HG02840 (cell line): Measurements from ENCODE around the gene FGR.
"Not testable (repeated sequence)": the region's sequence is repeated elsewhere in the genome, so short reads cannot be mapped to it uniquely, and the experiment has no call there.

Experiments used
- ATAC-seq: cut with Tn5 transposase; IDR thresholded peaks from one replicate; pipeline ENCODE4 v1.9.1; 2021; ENCODE audit warnings: mild to moderate bottlenecking, moderate library complexity, moderate number of reproducible peaks; ENCODE audit not compliant: unreplicated experiment, low FRiP score

Gene FGR

DNA sequence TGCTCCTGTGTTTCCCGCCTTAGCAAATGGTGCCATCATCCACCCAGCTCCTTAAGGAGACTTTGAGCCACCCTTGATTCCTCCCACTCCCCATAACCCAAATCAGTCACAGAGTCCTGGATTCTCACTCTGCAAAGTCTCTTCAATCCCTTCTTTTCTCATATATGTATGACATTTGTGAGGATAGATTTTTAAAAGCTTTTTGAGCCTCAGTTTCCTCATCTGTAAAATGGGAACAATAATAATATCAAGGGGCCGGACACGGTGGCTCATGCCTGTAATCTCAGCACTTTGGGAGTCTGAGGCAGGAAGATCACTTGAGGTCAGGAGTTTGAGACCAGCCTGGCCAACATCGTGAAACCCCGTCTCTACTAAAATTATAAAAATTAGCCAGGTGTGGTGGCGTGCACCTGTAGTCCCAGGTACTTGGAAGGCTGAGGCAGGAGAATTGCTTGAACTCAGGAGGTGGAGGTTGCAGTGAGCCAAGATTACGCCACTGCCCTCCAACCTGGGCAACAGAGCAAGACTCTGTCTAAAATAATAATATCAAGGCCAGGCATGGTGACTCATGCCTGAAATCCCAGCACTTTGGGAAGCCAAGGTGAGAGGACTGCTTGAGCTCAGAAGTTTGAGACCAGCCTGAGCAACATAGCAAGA is 15.1 kb downstream of the FGR start:
- ATAC-seq: not testable (repeated sequence)

DNA sequence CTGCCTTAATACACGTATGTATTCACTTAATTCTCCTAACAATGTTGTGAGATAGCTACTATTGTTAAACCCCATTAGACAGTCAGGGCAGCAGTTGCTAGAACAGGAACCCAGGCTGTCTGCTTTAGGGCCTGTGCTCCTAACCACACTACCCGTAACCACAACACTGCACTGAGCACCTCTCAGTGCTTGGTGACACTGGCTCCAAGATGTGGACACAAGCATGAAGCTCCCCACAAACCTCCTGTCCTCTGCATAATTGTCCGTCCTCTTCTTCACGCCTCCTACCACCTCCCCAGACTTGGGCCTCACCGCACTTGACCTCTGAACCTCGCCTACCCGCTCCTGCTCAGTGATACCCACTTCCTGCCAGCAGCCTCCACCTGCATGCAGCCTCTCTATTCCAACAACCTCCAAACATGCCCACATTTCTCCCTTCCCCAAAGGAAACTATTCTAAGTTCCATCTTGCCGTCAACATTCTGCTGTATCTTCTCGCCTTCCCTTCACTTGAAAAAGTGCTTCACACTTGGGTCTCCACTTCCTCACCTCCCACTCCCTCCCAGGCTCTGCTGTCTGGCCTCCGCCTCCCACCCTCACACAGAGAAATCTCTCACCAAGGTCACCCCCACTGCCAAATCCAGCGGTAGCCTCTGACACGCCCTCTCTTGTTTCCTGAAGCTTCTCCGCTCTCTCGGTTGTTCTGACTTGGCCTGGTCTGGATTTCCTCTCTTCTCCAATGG is 16.5 kb downstream of the FGR start:
- ATAC-seq: no peak

DNA sequence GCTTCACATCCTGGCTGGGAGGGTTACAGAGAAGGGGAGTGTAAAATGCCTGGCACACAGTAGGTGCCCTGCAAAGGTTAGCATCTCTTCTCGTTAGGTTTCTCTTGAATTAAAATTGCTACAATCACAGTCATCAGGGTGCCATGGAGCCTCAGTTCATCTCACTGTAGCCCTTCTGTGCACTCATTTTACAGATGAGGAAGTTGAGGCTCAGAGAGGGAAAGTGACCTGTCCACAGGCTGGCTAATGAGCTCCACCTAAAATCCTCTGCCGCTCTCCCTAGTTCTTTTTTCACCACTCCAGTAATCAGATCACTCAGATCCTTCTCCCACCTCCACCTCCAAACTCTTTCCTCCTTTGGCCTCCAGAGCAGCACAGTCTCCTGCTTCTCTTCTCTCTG is 17.6 kb downstream of the FGR start:
- no peak for ATAC-seq

DNA sequence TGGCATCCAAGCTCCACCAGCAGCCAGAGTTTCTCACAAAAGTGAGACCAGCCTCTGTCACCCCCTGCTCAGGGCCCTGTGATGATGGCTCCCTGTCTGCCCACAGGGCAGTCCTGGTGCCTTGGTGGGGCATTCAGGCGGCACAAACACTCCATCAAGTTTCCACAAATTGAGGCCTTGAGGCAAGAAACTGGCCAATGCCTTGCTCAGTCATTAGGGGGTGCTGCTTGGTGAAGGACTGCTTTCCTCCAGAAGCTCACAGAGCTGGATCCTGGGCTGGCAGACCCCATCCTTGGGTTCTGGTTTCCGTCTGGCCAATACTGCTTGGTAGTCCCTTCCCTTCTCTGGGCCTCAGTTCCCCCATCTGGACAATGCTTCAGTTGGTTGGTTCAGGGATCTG is 18.5 kb downstream of the FGR start:
- ATAC-seq: no peak

DNA sequence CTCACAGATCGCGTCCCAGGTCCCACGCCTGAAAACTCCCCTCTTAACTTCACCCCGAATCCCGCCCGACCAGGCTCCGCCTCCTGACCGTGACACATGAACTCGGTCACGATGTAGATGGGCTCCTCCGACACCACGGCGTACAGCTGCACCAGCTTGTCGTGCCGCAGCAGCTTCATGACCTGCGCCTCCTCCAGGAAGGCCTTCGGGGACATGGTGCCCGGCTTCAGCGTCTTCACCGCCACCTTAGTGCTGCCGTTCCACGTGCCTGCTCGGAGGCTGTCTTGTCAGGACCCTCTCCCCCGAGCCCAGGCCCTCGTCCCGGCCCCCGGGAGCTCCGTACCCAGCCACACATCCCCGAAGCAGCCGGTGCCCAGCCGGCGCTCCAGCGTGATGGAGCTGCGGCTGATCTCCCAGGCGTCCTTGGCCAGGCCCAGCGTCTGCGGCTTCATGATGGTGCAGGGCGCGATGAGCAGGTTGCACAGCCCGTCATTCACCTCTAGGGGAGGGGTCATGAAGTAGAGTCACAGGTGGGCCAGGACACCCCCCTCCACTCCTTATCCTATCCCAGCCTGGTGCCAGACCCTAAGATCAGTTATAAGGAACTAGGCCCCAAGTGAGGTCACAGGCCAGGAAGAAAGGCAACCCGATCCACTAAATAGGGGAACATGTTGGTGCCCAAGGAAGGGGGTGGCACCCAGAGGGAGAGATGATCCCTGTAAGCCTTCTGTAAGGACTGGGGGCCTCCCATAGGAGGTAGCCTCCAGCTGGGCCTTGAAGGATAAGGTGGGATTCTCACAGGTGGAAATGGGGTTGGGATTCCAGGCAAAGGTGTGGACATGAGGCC is 19.4 kb downstream of the FGR start:
- no peak for ATAC-seq

DNA sequence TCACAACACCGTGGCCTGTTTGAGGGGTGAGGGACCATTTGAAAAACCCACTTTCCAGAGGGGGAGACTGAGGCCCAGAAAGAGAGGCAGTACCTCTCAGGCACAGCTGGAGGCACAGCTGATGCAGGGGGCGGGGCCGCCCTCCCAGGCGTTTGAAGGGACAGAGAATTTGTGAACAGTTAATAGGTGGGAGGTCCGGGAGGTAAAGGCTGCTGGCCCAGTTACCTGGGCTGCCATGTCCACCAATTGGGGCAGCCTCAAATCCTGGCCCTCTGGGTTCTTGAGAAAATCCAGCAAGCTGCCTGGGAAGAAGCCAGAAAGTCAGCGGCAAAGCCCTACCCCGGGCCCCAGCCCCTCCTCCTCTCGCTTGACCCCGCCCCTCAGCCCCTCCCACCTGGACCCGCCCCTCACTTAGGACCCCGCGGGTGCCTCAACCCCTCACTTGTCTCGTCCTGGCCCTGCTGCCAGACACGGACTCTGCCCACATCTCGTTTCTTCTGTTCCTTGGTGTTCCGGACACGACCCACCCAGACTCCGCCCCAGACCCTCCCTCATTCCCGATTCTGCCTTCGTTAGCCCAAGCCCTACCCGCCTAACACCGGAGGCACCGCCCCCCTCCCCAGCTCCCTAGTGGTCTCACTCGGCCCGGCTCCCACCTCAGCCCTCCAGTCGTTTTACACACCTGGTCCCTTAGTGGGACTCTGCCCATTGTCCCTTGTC is 20.2 kb downstream of the FGR start:
- ATAC-seq: no peak

DNA sequence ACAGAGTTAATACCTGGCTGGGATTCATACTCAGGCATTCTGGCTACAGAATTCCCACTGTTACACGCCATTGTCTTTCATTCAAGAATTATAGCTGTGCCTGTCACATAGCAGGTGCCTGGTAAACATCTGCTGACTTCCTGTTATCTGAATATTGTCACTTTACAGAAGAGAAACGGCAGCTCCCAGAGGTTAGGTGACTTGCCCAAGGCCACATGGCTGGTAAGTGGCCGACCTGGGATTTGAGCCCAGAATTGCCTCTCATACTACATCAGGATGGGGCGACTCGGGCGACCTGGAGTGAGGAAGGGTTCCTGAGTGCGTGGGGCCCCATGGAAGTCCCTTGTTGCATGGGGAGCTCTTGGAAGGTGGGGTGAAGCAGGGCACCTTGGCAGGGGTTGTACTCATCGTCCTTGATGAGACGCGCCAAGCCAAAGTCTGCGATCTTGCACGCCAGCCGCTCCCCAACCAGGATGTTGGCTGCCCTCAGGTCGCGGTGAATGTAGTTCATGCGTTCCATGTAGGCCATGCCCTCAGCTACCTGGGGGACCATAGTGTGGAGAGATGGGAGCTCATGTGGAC is 20.9 kb downstream of the FGR start:
- ATAC-seq: no peak

DNA sequence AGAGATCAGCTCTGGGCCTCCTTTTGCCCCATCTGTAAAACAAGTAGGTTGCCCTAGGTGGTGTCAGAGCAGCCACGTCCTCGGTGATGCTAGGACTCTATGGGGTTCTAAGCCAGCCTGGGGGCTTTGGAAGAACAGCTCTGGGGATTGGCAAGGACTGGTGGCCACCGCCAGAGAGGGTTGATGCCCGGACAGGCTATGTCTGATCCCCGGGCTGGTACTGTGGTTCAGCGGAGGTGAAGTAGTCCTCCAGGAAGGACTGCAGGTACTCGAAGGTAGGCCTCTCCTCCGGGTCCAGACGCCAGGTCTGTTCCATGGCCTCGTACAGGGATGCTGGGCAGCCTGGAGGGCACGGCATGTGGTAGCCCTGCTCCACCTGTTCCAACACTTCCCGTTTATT is 22.3 kb downstream of the FGR start:
- no peak for ATAC-seq

DNA sequence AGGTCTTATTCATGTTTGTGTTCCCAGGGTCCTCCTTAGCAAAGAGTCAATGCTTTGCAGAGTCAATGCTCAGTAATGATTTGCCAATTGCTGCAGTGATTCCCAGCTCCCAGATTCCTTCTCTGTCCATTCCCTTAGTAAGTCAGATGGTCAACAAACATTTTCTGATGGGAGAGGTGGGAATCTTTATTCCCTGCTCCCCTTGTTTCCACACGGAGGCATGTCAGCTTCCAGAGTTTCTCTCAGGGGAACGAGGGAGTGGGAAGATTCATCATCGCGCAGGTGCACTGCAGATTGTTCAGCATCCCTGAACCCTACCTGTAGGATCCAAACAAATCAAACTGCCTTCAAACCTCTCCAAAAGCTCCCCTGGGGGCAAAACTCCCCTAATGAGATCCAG is 23.5 kb downstream of the FGR start:
- ATAC-seq: no peak

DNA sequence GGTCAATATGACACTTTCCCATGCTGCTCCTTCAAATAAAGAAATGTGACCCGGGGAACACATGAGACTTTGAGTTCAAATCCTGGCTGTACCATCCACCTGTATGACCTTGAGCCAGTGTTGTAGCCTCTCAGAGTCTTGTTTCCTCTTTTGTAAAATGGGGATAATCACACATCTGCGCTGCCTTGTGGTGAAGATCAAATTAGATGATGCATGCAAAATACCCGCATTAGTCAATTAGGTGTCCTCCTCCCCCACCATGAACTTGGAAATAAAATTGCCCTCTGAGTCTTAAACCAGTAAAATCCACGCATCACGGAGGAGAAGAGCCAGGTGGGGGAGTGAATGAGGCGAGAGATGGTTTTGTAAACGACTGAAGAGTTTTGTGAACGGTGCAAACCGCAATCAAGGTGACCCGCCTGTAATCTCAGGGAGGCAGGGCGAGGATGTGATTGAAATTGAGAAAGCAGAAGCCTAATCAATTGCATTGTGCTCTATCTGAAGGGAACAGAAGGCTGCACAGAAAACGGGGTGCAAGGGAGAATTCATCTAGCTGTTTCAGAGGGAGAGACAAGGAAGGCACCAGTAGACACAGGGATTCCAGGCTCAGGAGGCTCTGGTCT is 25.3 kb downstream of the FGR start:
- no peak for ATAC-seq

DNA sequence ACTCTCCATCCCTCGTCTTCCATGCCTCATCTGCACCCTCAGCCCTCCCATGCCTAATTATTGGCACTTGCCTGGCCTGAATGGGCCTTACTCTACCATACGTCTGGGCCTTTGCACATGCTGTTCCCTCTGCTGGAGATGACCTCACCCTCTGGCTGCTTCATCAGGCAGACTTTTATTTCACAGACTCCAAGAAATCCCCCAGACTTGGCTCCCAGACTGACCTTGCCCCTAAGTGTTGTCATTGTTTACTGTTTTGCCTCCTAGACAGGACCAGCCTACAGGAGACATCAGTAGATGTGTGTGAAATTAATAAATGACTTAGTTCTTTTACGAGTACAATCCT is 25.8 kb downstream of the FGR start:
- ATAC-seq: no peak

DNA sequence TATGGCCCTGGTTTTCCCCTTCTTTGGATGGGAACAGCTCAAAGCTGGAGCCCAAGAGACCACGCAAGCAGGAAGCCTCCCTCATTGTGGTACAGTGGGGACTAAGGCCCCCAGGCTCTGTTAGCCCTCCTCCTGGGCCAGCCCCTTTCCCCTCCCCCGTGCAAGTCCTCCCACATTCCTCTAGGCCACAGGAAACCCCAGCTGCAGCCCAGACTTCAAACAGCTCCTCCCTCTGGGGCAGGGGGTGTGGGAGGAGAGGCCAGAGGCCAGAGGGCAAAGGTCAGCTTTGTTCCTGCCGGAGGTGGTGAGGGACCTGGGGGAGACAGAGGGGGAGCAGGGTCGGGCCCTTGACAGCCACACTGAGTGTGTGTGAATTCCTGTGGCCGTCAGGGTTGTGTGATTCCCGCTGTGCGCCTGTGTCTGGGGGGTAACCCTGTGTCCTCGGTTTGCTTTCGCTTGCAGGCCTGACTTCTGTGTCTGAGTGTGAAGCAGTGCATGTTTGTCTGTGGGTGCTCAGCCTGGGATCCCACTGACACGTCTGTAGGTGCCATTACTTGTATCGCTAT is 27.7 kb downstream of the FGR start:
- no peak for ATAC-seq

DNA sequence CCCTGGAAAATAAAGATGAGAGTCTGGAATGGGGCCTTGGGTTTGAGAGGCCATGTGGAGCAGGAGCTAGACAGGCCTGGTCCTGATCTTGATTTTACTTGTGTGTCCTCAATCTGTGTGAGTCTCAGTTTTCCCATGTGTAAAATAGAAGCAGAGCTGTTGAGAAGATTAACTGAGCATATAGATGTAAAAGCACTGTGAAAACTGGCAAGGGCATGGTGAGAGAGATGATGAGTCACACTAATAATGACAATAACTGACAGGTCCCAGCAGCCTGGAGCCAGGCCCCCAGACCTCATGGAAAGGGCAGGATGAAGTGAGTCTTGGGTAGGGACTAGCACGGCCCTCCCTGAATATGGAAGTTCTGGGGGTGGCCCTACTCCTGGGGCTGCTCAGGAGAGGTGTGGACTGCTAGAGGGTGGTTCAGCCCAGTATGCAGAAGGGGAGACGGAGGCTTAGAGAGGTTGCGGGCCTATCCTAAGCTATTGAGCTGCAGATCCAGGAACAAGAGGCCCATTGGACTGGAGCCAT is 28.2 kb downstream of the FGR start:
- no peak for ATAC-seq

DNA sequence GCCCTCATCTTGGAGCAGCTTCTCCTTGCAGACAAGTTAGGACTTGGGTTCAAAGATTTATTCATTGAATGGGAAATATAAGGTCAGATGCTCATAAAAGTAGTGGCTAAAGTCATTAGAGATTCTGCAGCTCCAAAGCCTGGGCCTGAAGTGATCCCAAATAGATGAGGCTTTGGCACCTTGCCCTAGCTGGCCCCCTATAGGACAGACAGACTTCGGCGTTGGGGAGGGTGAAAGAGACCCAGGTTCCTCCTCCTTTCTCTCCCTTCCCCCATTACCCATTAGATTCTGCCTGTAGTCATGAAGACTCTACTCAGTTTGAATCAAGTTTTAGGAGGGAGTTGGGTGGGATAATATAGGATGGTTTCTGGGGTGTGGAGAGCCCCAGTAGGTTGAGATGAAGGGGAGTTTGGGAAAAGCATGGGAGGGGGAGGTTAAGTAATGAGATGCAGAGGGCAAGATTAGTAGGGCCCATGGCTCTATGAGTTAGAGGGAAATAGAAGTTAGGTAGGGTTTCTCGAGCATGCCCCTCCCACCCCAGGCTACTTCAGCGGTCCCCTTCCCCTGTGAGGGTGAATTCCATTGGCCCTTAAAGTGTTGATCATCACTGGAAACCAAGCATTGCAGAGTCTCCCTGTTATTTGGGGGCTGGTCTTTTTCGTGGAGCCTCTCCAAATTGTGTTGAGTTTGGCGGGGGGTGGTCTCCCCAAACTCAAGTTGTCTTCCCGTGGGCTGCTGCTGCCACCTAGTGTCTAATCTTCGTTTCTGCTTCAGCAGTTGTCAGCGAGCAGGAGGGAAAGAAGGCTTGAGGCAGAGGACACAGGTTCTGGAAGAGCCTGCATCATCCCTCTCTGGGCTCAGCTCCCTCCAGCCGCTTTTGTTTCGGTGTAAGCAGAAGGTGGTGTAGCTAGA is 28.9 kb downstream of the FGR start:
- no peak for ATAC-seq

DNA sequence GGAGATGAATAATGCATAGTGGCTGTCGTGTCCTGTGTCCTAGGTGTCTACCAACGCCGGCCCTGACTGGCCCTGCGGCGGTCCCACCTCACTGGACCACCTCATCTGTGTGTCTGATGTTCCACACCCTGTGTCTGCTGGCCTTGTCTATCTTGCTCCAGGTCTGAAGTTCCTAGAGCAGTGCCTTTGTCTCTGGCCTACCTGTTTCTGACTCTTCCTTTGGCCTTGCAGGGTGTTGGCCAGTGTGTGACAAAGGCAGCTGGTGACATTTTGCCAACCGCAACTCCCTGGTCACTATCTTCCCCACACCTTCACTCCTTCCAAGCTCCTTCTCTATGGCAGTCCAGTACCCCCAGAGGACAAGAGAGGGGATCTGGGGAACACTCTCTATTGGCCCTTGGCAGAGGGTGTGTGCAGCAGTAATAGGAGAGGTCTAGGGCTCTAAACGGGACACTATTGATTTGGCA is 29.7 kb downstream of the FGR start:
- ATAC-seq: no peak

DNA sequence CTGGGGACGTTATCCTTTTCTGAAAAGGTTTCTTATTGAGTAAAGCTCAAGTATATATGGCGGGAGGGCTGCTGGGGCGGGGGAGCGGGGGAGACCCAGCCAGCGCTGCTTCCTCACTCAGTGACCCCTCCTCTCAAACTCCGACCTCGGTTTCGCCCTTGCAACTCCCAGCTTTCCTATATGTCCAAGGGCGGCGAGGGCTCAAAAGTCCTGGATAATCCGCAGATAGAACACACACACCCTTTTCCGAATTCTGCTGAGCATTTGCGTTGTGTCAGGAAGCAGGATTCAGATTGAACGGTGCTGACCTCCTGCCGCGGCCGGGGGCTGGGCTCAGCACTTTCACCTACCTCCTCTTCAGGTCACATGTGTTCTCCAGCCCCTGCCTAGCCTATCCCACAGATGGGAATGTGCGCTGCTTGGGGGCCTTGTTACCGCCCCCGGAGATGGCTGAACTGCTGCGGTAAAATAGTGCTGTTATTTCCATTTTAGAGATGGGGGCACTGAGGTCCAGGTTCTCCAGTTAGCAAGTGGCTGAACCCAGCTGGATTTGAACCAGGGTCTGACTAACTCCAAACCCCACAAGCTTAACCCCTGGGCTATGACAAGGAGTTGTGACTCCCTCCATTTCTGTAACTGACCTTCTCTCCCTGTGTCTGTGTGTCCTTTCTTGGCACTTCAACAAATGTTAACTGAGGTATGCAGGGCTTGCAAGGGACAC is 30.2 kb downstream of the FGR start:
- ATAC-seq: no peak

DNA sequence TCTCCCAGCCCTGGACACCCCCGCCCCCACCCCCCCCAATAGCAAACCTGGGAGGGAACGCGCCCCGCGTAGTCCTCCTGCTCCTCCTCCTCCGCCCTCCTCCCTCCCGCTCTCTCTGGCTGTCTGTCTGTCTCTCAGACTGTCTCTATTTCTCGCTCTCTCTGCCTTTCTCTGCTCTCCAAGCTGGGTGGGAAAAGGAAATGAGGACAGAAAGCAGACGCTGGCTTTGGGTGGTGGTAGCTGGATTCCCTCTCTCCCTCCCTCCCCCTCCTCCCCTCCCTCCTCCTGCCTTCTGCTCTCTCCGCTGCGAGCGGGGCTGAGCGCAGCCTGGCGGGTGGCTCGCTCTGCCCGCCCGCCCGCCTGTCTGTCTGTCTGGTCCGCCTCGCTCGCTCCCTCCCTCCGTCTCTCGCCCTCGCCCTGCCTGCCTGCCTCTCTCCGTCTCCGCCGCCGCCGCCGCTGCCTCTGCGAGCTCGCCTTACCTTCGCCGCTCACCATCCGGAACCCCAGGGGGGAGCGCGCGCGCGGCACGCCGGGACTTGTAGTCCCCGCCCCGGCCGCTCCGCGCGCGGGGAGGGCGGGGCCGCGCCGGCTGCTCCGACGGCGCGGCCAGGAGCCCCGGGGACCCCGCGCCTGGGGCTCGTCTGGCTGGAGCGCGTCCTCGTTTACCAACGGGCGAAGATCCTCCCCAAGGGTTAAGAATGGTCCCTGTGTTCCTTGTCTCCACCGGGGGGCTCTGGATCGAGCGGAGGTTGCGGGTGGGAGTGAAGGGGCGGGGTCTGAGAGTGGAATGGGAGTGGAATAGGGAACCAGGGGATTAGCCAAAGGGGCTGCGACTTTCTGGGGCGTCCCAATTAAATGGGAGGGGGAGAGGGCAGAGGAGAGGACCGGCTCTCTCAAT is 31.1 kb downstream of the FGR start, which contains the start of gene AHDC1:
TSS of gene AHDC1 (minus strand) at position 464 of the 898 bp plus-strand sequence. CDS start 52,029 bp downstream, outside the sequence.
- peak; percentile 43 for ATAC-seq
